GM19351 (cell line): ENCODE data around the gene DRC1.

Experiments used
- ATAC-seq: cut with Tn5 transposase; IDR thresholded peaks from one replicate; pipeline ENCODE4 v1.9.1; 2021; ENCODE audit warnings: mild to moderate bottlenecking, moderate library complexity; ENCODE audit not compliant: unreplicated experiment

The DRC1 gene

GRCh38 chr2:26489213-26489850, 87.6 kb downstream of the DRC1 start:
- no peak for ATAC-seq

- no peak for ATAC-seq
Measured at GRCh38 chr2:26491563-26492167, 89.9 kb downstream of the DRC1 start.

DNA sequence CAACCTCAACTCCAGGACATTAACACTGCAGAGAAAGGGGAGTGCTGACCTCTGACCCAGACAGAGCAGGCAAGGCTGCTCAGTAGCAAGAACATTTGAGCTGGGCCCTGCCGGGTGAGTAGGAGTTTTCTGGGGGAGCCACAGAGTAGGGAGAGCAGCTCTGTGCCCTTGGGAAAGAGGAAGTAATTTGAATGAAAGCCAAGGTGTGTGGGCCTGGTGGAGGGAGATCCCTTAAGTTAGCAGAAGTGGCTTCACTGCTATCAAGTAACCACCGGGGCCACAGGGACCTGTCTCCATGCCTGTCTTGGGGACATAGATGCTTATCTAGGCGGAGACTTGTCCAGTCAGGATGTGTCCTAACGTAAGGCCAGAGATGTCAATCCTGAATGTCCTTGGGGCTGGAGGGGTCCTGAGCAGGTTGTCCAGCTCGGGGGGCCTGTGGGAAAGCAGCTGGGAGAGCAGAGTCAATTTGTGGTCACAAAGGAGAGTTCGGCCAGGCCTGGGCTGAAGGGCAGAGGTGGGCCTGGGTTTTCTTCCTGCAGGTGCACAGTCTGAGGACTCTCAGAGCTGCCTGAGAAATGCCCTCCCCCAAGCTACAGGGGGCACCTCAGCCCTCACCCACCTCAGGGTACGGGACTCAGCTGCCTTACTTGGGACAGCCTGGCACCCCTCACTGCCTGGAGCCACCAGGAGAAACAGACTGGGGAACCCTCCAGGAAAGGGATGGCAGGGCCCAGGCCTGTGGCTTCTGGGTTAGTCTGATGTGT, 91.2 kb downstream of the DRC1 start:
- no peak for ATAC-seq

DNA sequence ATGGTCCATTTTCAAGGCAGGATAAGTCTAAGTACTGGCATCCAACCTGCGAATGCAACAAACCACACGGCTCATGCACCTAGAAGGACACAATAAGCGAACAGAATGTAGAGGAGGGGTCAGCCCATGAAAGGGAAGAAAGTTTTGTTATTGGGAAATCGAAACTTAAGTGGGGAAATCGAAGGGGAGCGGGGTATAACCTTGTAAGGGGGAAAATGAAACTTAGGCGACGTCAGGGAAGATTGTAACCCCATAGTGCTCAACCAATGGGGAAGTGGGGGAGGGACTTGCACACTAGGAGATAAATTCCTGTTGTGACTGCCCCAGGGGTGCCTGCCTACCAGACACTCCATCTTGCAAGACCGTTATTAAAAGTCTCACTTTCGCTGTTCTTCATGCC, 91.8 kb downstream of the DRC1 start:
- no peak for ATAC-seq

GRCh38 chr2:26494199-26494598, 92.5 kb downstream of the DRC1 start:
- ATAC-seq, result no peak

DNA sequence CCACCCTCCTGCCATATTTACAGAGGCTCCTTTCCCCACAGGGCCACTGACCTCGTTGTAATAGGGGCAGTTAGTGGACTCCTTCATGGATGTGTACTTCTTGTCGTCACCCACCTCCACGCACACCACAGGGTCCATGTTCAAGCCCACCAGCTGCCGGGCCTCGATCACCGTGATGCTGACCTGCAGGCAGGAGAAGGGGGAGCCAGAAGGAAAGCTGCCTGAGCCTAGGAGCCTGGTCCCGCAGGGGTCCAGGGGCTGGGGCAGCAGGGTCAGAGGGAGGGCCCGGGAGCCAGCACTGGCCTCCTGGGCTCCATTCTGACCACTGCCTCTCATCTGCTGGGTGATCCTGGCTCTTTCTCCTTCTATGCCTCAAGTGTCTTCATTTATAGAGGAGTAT, 93.2 kb downstream of the DRC1 start:
- ATAC-seq, result no peak

GRCh38 chr2:26495705-26496297, 94.1 kb downstream of the DRC1 start:
- no peak for ATAC-seq

DNA sequence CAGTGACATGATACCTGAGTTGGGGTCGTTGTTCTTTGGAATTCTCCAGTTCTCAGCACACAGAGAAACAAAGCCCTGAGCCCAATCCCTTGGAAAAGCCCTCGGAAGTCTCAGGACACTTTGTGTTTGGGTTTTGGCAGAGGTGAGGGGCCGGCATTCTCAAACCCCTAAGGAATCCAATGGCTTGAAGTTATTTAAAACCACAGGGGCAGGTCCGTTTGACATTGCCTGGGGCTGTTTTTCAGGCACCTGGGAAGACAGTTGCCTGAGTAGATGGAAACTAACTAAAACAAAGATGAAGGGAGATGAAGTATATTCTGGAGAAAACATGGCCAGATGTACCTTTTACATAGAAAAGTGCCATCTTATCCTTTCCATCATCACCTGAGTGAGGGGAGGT, 98.7 kb downstream of the DRC1 start:
- no peak for ATAC-seq

- peak; percentile 77 for ATAC-seq
Measured at GRCh38 chr2:26503231-26503880, 101.6 kb downstream of the DRC1 start.

DNA sequence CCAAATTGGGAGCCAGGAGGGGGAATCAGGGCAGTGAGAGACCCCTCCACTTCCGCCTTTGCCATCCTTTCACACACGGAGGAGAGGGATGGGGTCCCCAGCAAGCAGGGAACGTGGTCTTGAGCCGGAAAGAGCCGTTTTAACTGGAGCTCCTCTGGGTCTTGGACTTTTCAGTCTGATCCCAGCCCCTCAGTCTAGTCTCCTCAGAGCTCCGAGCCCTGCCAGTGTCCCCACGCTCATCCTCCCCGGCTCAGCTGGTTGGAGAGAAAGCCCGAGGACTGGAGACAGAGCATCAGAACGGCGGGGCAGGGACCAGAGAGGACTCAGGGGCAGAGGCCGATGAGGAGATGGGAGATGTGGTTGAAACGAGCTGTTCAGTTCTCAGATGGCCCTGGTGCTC, 102.3 kb downstream of the DRC1 start:
- ATAC-seq, result no peak

DNA sequence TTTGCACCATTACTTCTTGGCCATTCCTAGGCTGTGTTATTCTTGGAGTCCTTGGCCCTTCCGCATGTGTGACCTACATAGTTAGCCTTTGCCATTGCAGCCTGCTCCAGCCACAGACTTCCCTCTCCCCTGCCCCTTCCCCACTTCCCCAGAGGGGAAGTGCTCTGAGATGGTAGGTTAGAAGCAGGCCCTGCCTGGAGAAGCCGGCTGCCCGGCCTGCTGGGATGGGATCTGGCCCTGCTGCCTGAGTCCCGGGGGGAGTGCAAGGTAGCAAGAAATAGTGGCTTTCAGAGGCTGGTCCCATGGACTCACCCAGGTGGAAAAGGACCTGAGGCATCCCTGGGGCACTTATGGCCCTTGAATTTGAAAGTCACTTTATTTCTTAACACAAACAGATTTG, 104.6 kb downstream of the DRC1 start:
- no peak for ATAC-seq
